ENCODE data around the gene SMIM35. TPM values are rescaled to one million over a fixed set of nuclear protein-coding genes. Genes with fewer than 3 reads are reported as not detected.

SMIM35 gene
- total and polyA plus RNA-seq, 2 of the 4 experiments (the other 2 are of a cell fraction), result not detected

GRCh38 chr11:118104491-118104890 is 17.7 kb upstream of the SMIM35 start:
- Histone ChIP-seq H3K9me1 (ENCODE audit: insufficient read depth, low read length) (no peaks in the 10 kb centered on the region), H3K4ac (ENCODE audit: low read depth, low read length) (no peak overlapping the region), H3K79me1 (ENCODE audit: low read depth in 1 of 2, low read length in 2 of 2) (no peaks in the 10 kb centered on the region), H2AK5ac (ENCODE audit: low read depth, low read length) (no peak overlapping the region), H4K8ac (ENCODE audit: low read depth in 2 of 2, low read length in 2 of 2) (no peak overlapping the region), H3K27me3 (ENCODE audit: control insufficient read depth, insufficient read depth, low read length) (peaks cover 7% of the 10 kb centered on the region; the same call in 1 of the 2 replicates), H3K56ac (ENCODE audit: extremely low read depth, insufficient read depth, low read length) (no peak overlapping the region), H3K4me1 (ENCODE audit: control insufficient read depth, insufficient read depth, low read length) (no peaks in the 10 kb centered on the region), H2AK9ac (replicated peaks; ENCODE audit: low read depth, low read length, poor library complexity) (no peak overlapping the region), H3K27ac (ENCODE audit: insufficient read depth, low read length) (no peak overlapping the region), H3K4me3 (ENCODE audit: insufficient read depth, low read depth, low read length) (no peak overlapping the region), H2BK120ac (ENCODE audit: low read depth, low read length) (no peak overlapping the region), H4K91ac (ENCODE audit: insufficient read depth, low read depth, low read length) (no peak overlapping the region), H3K14ac (replicated peaks; ENCODE audit: low read depth, low read length) (no peak overlapping the region), H4K20me1 (ENCODE audit: insufficient read depth, low read length) (no peaks in the 10 kb centered on the region), H2AFZ (replicated peaks; ENCODE audit: low read length, poor library complexity) (no peak overlapping the region), H4K5ac (ENCODE audit: low read depth, low read length) (no peak overlapping the region), H3K4me2 (ENCODE audit: low read depth, low read length) (no peak overlapping the region), H2BK20ac (ENCODE audit: low read depth, low read length) (no peak overlapping the region), H3K9ac (ENCODE audit: low read depth, low read length) (no peak overlapping the region), H3K36me3 (ENCODE audit: control insufficient read depth, insufficient read depth, low read length) (no peaks in the 10 kb centered on the region), H2BK15ac (ENCODE audit: low read depth, low read length) (no peak overlapping the region), H2BK5ac (ENCODE audit: low read depth, low read length, poor library complexity, severe bottlenecking) (no peak overlapping the region), H3K23ac (ENCODE audit: low read depth, low read length) (no peak overlapping the region), H3K18ac (ENCODE audit: low read depth, low read length) (no peak overlapping the region), H3K9me3 (ENCODE audit: control insufficient read depth, insufficient read depth, low read length) (no peaks in the 10 kb centered on the region)
- POLR2A ChIA-PET (ENCODE audit: unreplicated experiment), result no interaction called here
- intact Hi-C loops (cut with micrococcal nuclease), result no loop called here
- BruUV-seq (replicated peaks), result no TSS peak
- TF ChIP-seq ELK1 (IDR thresholded peaks at IDR 0.05; ENCODE audit: borderline replicate concordance, low read depth, low read length), result no peak
- no peak for TF ChIP-seq CEBPB (IDR thresholded peaks at IDR 0.05; ENCODE audit: low read depth, low read length)
- no peak for TF ChIP-seq CTCF (conservative IDR thresholded peaks at IDR 0.05; ENCODE audit: low read depth, low read length)
- no peak for TF ChIP-seq SMC3 (IDR thresholded peaks at IDR 0.05; ENCODE audit: low read depth, low read length)
- TF ChIP-seq BHLHE40 (IDR thresholded peaks at IDR 0.05; ENCODE audit: low read depth, low read length), result no peak
- TF ChIP-seq USF2 (IDR thresholded peaks at IDR 0.05; ENCODE audit: low read depth, low read length), result no peak
- TF ChIP-seq MAZ (IDR thresholded peaks at IDR 0.05; ENCODE audit: borderline replicate concordance, low read depth, low read length), result no peak
- TF ChIP-seq NFE2L2 (IDR thresholded peaks at IDR 0.05; ENCODE audit: low read depth, low read length), result no peak
- no peak for TF ChIP-seq CHD1 (IDR thresholded peaks at IDR 0.05; ENCODE audit: low read depth, low read length)
- no peak for TF ChIP-seq RCOR1 (IDR thresholded peaks at IDR 0.05; ENCODE audit: insufficient replicate concordance, low read length)
- TF ChIP-seq RAD21 (IDR thresholded peaks at IDR 0.05; ENCODE audit: low read length), result no peak
- TF ChIP-seq FOS (IDR thresholded peaks at IDR 0.05; ENCODE audit: low read depth, low read length), result no peak
- TF ChIP-seq MXI1 (IDR thresholded peaks at IDR 0.05; ENCODE audit: borderline replicate concordance, low read depth, low read length), result no peak
- TF ChIP-seq RFX5 (IDR thresholded peaks at IDR 0.05; ENCODE audit: low read depth, low read length), result no peak
- TF ChIP-seq POLR2A (IDR thresholded peaks at IDR 0.05; ENCODE audit: low read depth, low read length), result no peak
- TF ChIP-seq MAFK (IDR thresholded peaks at IDR 0.05; ENCODE audit: low read depth, low read length), result no peak
- dilution Hi-C loops (cut with HindIII; ENCODE audit: low sequenced_read_pairs, unreplicated experiment), result no loop called here
- CTCF ChIA-PET, result no interaction called here
- in situ Hi-C loops (cut with MboI; ENCODE audit: low sequenced_read_pairs), result no loop called here
- no peak for ATAC-seq (ENCODE audit: low read depth)
- DNase-seq, result no peak
- WGBS, 2 experiments (ENCODE audit: extremely low coverage in 2 of 2, insufficient read length in 1 of 2), result 63% methylated on average over 2 of the region's 6 CpGs; no CpG with 5 or more reads in 1 of the 2 experiments
